ENCODE data around the gene HOXA3. TPM values are rescaled to one million over a fixed set of nuclear protein-coding genes. Genes with fewer than 3 reads are reported as not detected.

HOXA3 gene
- total RNA-seq, 4 donors from 2014 or later, result 5.5 to 19.9 (median 6.2) TPM

GRCh38 chr7:27104341-27105058, 47.9 kb downstream of the HOXA3 start:
- Histone ChIP-seq H3K27ac (no peak overlapping the region), H3K36me3 (peaks cover 4% of the 10 kb centered on the region), H3K9me3 (no peaks in the 10 kb centered on the region), H3K4me1 (peaks cover 23% of the 10 kb centered on the region), H3K27me3 (no peaks in the 10 kb centered on the region), H3K4me3 (no peak overlapping the region)
- TF ChIP-seq EP300 (IDR thresholded peaks at IDR 0.05) (no peak), POLR2A (IDR thresholded peaks at IDR 0.05) (no peak)
- no peak for DNase-seq (ENCODE audit: low spot score in 2 of 2)
- WGBS, result 83% methylated on average over 13 of the region's 13 CpGs

DNA sequence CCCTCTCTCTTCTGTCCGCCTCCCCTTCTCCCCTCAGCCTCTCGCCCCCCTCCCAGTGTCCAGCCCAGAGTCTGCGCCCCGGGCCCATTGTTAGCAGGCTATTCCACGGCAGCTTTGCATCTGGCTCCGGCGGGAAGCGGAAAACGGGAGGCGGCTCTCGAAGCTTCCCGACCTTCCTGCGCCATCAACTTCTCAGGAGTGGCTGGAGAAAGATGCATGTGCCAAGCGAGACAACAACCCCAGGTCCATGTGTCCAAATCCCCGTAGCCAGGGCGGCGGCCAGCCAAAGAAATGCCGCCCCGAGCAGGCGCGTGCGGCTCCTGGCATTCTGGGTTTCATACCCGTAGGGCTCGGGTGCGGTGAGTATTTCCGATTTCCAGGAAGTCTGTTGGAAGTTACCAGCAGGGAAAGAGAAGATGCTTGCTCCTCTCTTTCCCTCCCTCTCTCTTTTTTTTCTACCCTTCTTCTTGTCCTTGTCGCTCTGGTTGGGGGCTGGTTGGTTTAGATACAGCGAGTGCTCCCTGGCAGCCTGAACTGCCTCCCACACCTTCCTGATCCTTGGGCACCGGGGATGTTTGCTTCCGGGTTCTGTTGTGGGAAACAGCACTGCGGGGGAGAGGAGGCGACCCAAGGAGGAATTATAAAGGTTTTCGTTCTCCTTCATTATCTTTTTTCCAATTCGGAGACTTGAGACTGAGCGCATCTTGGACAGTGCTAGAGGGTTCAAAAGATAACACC, 48.7 kb downstream of the HOXA3 start:
- Histone ChIP-seq H3K27me3 (no peaks in the 10 kb centered on the region), H3K36me3 (peaks cover 4% of the 10 kb centered on the region), H3K27ac (no peak overlapping the region), H3K4me3 (peak overlapping the region; percentile 53), H3K9me3 (no peaks in the 10 kb centered on the region), H3K4me1 (peaks cover 30% of the 10 kb centered on the region)
- 56% methylated on average over 35 of the region's 35 CpGs for WGBS
- TF ChIP-seq EP300 (IDR thresholded peaks at IDR 0.05) (no peak), POLR2A (IDR thresholded peaks at IDR 0.05) (no peak), CTCF (IDR thresholded peaks at IDR 0.05) (no peak), POLR2AphosphoS5 (IDR thresholded peaks at IDR 0.05) (no peak)
- no peak for DNase-seq (ENCODE audit: low spot score in 2 of 2)

GRCh38 chr7:27102581-27103442, 49.6 kb downstream of the HOXA3 start, which contains the start of gene HOXA2:
TSS of gene HOXA2 (minus strand) at chr7:27102683. CDS start at chr7:27102500, 183 bp downstream.
- no peak for DNase-seq (ENCODE audit: low spot score in 2 of 2)
- Histone ChIP-seq H3K27ac (peak within 1 kb of the TSS; percentile 66), H3K4me1 (peaks cover 38% of the 10 kb centered on the region), H3K27me3 (no peaks in the 10 kb centered on the region), H3K9me3 (no peaks in the 10 kb centered on the region), H3K36me3 (peaks cover under 1% of the 10 kb centered on the region), H3K4me3 (peak within 1 kb of the TSS; percentile 53)
- no peak for TF ChIP-seq POLR2A (IDR thresholded peaks at IDR 0.05)
- TF ChIP-seq EP300 (IDR thresholded peaks at IDR 0.05), result no peak
- WGBS, result 13% methylated on average over 29 of the region's 29 CpGs

- H3K9me3 ChIP-seq, result no peaks in the 10 kb centered on the region
- H3K36me3 ChIP-seq, result no peaks in the 10 kb centered on the region
- peaks cover 46% of the 10 kb centered on the region for H3K4me1 ChIP-seq
- H3K27me3 ChIP-seq, result no peaks in the 10 kb centered on the region
- H3K4me3 ChIP-seq, result peak overlapping the region; percentile 53
- DNase-seq (ENCODE audit: low spot score in 2 of 2), result no peak
- WGBS, result 18% methylated on average over 38 of the region's 39 CpGs
- no peak for TF ChIP-seq POLR2A (IDR thresholded peaks at IDR 0.05)
- no peak for TF ChIP-seq POLR2AphosphoS5 (IDR thresholded peaks at IDR 0.05)
- no peak for TF ChIP-seq CTCF (IDR thresholded peaks at IDR 0.05)
- no peak for TF ChIP-seq EP300 (IDR thresholded peaks at IDR 0.05)
- peak overlapping the region; percentile 66 for H3K27ac ChIP-seq
Observed at GRCh38 chr7:27101957-27102580, 50.3 kb downstream of the HOXA3 start.

GRCh38 chr7:27101171-27101956, 51.0 kb downstream of the HOXA3 start:
- Histone ChIP-seq H3K36me3 (no peaks in the 10 kb centered on the region), H3K27me3 (no peaks in the 10 kb centered on the region), H3K4me3 (peak overlapping the region; percentile 53), H3K4me1 (peaks cover 47% of the 10 kb centered on the region), H3K9me3 (no peaks in the 10 kb centered on the region), H3K27ac (peak overlapping the region; percentile 34)
- DNase-seq (ENCODE audit: low spot score in 2 of 2), result no peak
- TF ChIP-seq POLR2AphosphoS5 (IDR thresholded peaks at IDR 0.05) (no peak), POLR2A (IDR thresholded peaks at IDR 0.05) (no peak), EP300 (IDR thresholded peaks at IDR 0.05) (no peak), CTCF (IDR thresholded peaks at IDR 0.05) (no peak)
- 76% methylated on average over 25 of the region's 25 CpGs for WGBS
